Pancreas (tissue), 10 donors: ENCODE measurements around the gene LRRC10. TPM values are rescaled to one million over a fixed set of nuclear protein-coding genes. Genes with fewer than 3 reads are reported as not detected.

Experiments used
- ATAC-seq, 4 donors: fragments of 200-7000 bp; cut with Tn5 transposase; one replicate each; pipeline versions ENCODE4 v1.8.0 to v1.9.1; 2020; ENCODE audit warnings: mild to moderate bottlenecking in 4 of 4, moderate library complexity in 4 of 4
- DNase-seq, 6 donors: peaks; one replicate each; pipeline ENCODE4 v3.0.0-alpha.2; 2020
- FAIRE-seq: peaks from 2 replicates; lab custom pipeline; 2012; peaks lifted over from hg19 to GRCh38; lab: Jason Lieb, UNC
- H3K27ac ChIP-seq, 4 donors: fragments of 200-600 bp; sonication (generic); 1 replicate in 3 of 4; 2 replicates in 1 of 4; pipeline versions ENCODE4 v1.5.0 to v1.8.0; 2020
- H3K27me3 ChIP-seq, 4 donors: fragments of 200-600 bp; one replicate each; pipeline ENCODE4 v1.8.0; 2021
- H3K36me3 ChIP-seq, 3 donors: fragments of 200-600 bp; sonication (generic) in 1 of 3; one replicate each; pipeline versions ENCODE4 v1.5.0 to v1.8.0; 2020 to 2021
- H3K4me1 ChIP-seq, 3 donors: fragments of 200-600 bp; one replicate each; pipeline ENCODE4 v1.8.0; 2021
- H3K4me3 ChIP-seq, 4 donors: fragments of 200-600 bp; sonication (generic) in 2 of 4; one replicate each; pipeline versions ENCODE4 v1.5.0 to v1.8.0; 2020 to 2021
- H3K9me3 ChIP-seq, 4 donors: fragments of 200-600 bp; one replicate each; pipeline ENCODE4 v1.8.0; 2021
- WGBS, 2 donors: extraction: QIAGEN DNeasy Blood & Tissue Kit; methylation state at CpG; one replicate each; pipeline ENCODE4 v1.1.7; 2013; 5-methylcytosine and 5-hydroxymethylcytosine counted together
- intact Hi-C, 3 donors: fragments of 100-400 bp; cut with DNase I; formaldehyde crosslinking; loops; one replicate each; pipeline versions ENCODE4 v1.11.1 to v1.14.2; 2022
- polyA plus RNA-seq, 2 donors: library from polyadenylated mRNA; stranded (reverse); fragments of 200-250 nt; gene quantifications; one replicate each; pipeline ENCODE4 v1.2.3, GENCODE V29; 2013
- total RNA-seq, 6 donors: library from RNA; stranded (reverse); fragmentation: NEBNext Ultra II Directional in 4 of 6; extraction: Animal tissue kit (Norgen Biotek cat#: 25700) in 4 of 6; gene quantifications; one replicate each; pipeline versions ENCODE4 v1.2.1 to v1.2.4, GENCODE V29; 2021 to 2023
- TF ChIP-seq, protein P1 (sequence below), 4 donors: fragments of 200-600 bp; sonication (generic) in 3 of 4; IDR thresholded peaks; one replicate each; pipeline versions ENCODE4 v1.5.0 to v1.8.0; 2021; ENCODE audit warnings: antibody characterized with exemption in 4 of 4
- donor health status: healthy with polysubstance abuse.
- donor health status: DM: no; HTN: no; CAD: no; lungs with moderate emphysema.
- donor health status: DM: no; HTN: no; CAD: no.
- donor health status: control.
- donor health status: control.
- donor health status: Bipolar disorder and iron deficiency.
- donor health status: DM: yes; HTN: yes; CAD: no.
- donor health status: DM: no; HTN: no; CAD: no.
- donor health status: DM: no; HTN: no; CAD: no.
- donor health status: DM: yes; HTN: yes; CAD: no.

Gene LRRC10
- total and polyA plus RNA-seq, 8 donors, result not detected

DNA sequence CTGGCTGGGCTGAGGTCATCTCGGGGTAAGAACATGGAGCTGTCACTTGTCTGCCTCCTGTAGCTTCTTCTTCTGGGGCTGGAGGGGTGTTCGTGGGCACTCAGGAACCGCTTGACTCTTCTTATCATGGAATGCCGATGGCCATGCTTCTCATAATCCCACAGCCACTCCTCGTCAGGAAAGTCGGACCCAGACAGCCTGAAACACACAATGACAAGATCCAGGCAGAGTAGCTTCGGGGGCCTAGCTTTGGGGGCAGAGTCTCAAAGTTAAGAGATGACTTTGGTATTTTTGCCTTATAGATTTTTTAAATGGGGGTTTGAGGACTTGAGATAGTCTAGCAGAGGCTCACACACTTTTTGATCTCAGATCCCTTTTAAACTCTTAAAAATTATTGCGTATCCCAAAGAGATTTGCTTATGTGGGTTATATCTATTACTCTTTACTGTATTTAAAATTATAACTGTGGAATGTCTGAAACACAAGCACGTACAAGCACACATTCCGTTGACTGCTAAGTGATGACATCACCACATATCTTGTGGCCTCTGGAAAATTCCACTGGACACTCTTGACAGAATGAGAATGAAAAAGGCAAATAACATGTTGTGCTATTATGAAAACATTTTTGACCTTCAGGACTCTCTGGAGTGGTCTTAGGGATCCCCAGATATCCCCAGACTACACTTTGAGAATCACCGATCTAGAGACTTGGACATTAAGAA lies 45.1 kb upstream of the LRRC10 start:
- no peak overlapping the region for H3K4me3 ChIP-seq
- ATAC-seq (peak in 2 of 4 donors; percentile 47 to 64), FAIRE-seq (no peak), DNase-seq (no peak)
- no peaks in the 10 kb centered on the region for H3K27me3 ChIP-seq
- H3K4me1 ChIP-seq, result no peaks in the 10 kb centered on the region
- WGBS, 2 donors, result 73 to 79% methylated on average over 11 of the region's 11 CpGs
- TF ChIP-seq, protein P1, sequence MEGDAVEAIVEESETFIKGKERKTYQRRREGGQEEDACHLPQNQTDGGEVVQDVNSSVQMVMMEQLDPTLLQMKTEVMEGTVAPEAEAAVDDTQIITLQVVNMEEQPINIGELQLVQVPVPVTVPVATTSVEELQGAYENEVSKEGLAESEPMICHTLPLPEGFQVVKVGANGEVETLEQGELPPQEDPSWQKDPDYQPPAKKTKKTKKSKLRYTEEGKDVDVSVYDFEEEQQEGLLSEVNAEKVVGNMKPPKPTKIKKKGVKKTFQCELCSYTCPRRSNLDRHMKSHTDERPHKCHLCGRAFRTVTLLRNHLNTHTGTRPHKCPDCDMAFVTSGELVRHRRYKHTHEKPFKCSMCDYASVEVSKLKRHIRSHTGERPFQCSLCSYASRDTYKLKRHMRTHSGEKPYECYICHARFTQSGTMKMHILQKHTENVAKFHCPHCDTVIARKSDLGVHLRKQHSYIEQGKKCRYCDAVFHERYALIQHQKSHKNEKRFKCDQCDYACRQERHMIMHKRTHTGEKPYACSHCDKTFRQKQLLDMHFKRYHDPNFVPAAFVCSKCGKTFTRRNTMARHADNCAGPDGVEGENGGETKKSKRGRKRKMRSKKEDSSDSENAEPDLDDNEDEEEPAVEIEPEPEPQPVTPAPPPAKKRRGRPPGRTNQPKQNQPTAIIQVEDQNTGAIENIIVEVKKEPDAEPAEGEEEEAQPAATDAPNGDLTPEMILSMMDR (IDR thresholded peaks at IDR 0.05), result no peak
- H3K9me3 ChIP-seq, result no peaks in the 10 kb centered on the region
- intact Hi-C loops, result no loop called here
- H3K27ac ChIP-seq, result no peak overlapping the region
- no peaks in the 10 kb centered on the region for H3K36me3 ChIP-seq

DNA sequence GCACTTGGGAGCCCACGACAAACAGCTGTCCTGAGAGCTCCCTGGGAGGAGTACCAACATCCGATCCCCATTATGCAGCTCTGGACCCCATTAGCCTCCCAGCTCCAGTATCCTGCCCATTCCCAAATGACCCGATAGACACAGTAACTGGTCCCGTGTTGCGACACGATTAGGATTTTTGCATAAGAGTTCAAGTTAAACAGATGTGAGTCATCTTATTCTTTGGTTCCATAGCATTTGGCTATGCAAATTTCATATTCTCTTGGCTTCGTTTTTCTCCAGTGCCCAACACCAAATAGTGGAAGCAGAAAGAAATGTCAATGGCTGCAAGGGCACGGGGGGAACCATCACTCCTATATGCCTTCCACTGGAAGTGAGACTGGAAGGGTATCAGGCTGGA lies 43.0 kb upstream of the LRRC10 start:
- Histone ChIP-seq H3K4me3 (no peak overlapping the region), H3K27ac (no peak overlapping the region), H3K9me3 (no peaks in the 10 kb centered on the region), H3K4me1 (no peaks in the 10 kb centered on the region), H3K27me3 (no peaks in the 10 kb centered on the region), H3K36me3 (no peaks in the 10 kb centered on the region)
- DNase-seq (no peak), ATAC-seq (no peak), FAIRE-seq (no peak)
- intact Hi-C loops, result no loop called here
- TF ChIP-seq, protein P1 (IDR thresholded peaks at IDR 0.05), result no peak
- WGBS, 2 donors, result 77 to 80% methylated on average over 8 of the region's 8 CpGs

DNA sequence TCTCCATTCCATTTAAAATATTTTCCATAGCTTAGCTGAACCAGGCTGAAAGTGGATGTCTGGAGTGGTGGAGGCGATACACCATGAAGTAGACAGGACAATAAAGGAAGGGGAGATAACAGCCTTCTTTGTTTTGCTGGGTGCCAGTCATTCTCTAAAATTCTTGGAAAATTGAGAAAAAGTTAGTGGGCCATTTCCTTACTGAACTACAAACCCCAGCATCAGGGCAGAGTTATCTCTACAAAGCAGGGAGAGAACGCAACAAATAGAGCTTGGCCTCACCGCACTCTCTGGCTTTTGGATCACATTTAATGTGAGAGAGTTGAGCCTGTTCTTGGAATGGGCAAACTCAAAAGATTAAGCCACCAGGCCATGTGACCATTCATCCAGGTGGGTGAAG lies 41.2 kb upstream of the LRRC10 start:
- Histone ChIP-seq H3K27ac (no peak overlapping the region), H3K9me3 (no peaks in the 10 kb centered on the region), H3K27me3 (no peaks in the 10 kb centered on the region), H3K4me1 (no peaks in the 10 kb centered on the region), H3K4me3 (no peak overlapping the region), H3K36me3 (no peaks in the 10 kb centered on the region)
- no peak for ATAC-seq
- no peak for FAIRE-seq
- 94 to 95% methylated on average over 3 of the region's 3 CpGs for WGBS, 2 donors
- TF ChIP-seq, protein P1 (IDR thresholded peaks at IDR 0.05), result no peak
- DNase-seq, result no peak
- intact Hi-C loops, result no loop called here

DNA sequence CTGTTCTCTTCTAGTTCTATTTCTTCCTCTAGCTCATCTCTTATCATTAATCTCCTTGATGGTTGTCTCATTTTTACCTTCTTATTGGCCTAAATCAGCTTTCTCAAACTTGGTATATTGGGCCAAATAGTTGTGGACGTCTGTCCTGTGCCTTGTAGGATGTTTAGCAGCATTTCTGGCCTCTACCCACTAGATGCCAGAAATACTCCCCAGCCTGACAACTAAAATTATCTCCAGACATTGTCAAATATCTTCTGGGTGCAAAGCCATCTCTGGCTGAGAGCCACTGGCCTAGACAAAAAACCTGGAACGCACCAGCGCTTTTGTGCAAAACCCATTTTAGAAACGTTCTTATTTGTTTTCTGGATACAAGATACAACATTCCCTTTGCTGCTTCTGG lies 38.8 kb upstream of the LRRC10 start:
- Histone ChIP-seq H3K36me3 (no peaks in the 10 kb centered on the region), H3K4me3 (no peak overlapping the region), H3K4me1 (no peaks in the 10 kb centered on the region), H3K27ac (no peak overlapping the region), H3K9me3 (no peaks in the 10 kb centered on the region), H3K27me3 (no peaks in the 10 kb centered on the region)
- WGBS, 2 donors, result 51 to 62% methylated on average over 4 of the region's 4 CpGs
- TF ChIP-seq, protein P1 (IDR thresholded peaks at IDR 0.05), result no peak
- intact Hi-C loops, result no loop called here
- ATAC-seq, result no peak
- DNase-seq, result no peak
- no peak for FAIRE-seq

DNA sequence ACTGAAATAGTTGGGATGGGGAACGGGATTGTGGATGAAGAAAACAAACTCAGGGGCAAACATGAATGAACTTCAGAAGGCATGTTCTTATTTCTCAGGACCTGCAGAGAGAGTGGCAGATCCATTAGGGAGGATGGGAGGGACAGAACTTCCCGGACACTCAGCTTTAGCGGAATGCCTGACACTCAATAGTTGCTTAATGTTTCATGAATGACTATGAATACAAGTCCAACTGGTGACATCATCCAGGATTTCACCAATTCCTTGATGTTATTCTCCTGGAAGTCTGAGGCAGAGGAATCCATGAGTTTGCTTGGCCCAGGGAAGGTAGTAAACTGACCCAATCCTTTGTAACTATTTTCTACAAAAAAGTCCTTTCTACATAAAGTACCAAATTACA lies 37.8 kb upstream of the LRRC10 start:
- DNase-seq (no peak), ATAC-seq (peak in 1 of 4 donors; percentile 41), FAIRE-seq (no peak)
- Histone ChIP-seq H3K36me3 (no peaks in the 10 kb centered on the region), H3K4me1 (no peaks in the 10 kb centered on the region), H3K9me3 (no peaks in the 10 kb centered on the region), H3K27ac (no peak overlapping the region), H3K27me3 (no peaks in the 10 kb centered on the region), H3K4me3 (no peak overlapping the region)
- WGBS, 2 donors, result 75 to 82% methylated on average over 3 of the region's 3 CpGs
- TF ChIP-seq, protein P1 (IDR thresholded peaks at IDR 0.05), result no peak
- intact Hi-C loops, result no loop called here
